HG03097 (cell line): Measurements from ENCODE around the gene TMUB2.
"Not testable (repeated sequence)": the region's sequence is repeated elsewhere in the genome, so short reads cannot be mapped to it uniquely, and the experiment has no call there.

Source experiments
- ATAC-seq: cut with Tn5 transposase; IDR thresholded peaks from one replicate; pipeline ENCODE4 v1.9.1; 2021; ENCODE audit not compliant: unreplicated experiment, low FRiP score

The TMUB2 gene

DNA sequence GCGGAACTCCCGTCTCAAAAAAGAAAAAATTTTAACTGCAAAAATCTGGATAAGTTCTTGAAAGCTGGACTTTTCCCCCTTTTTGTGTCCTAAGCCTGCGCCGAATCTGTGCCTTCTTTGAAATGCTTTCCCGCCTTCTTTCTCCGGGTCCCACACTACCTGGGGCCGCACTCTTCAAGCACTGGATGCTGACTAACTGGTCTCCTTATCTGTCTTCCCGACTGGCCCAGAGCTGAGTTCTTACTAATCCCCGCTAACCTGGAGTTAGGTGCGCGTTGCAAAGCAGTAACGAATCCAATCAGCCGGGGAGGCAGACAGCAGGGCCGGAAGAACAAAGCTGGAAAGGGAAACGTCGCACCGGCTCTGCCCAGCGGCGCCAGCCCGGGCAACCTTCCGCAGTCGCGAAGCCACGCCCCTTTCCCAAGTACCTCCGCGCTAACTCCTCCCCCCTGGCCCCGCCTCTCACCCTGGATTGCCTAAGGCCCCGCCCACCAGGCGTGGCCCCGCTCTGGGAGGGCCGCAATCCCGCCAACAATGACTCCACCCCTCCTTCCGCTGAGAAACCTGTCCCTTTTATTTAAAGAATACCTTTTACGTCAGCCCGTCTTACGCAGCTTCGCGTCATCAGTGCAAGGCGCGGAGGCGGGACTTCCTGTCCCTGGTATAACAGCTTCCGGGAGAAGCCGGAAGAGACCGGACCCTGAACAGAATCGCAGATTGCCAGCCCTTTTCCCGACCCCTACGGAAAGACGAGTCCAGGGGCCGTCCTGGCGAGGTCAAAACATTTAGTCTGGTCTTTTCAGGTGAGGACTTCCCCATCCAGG is at the start of gene TMUB2:
TSS of gene TMUB2 (plus strand) at position 666 of the 824 bp plus-strand sequence. CDS start 737 bp downstream, outside the sequence.
- ATAC-seq, result peak; percentile 92

DNA sequence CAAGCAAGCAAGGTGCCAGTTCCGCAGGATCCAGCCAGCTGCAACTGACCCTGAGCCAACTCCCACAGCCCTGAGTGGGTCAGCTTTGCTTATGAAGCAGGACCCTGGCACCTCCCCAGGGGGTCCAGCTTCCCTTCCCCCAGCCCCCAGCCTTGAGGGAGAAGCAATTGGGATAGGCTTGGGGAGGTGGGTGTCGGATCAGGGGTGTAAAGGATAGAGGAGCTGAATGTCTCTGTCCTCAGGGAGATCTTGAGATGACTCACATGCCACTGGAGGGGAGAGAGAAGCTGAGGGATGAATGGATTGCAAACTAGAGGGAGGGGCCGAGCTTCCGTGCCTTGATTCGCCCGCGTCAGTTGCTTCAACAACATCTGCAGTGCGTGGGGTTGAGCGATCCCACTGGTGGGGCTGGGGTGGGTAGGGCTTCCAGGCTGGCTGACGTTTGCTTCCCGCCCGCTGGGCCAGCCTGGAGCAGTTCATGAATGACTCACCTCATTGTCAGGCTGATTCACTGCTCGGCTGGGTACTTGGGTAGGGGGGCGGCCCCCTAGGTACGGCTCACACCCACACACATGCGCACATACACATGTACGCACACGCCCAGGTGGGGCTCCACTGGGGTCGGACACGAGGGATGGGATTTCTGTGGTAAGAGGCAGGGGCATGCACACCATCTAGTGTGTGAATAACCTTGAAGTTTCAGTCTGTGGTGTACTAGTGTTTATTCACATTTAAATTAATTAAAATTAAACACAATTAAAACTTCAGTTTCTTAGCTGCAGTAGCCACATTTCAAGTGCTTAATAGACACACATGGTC is 48.7 kb upstream of the TMUB2 start:
- no peak for ATAC-seq

DNA sequence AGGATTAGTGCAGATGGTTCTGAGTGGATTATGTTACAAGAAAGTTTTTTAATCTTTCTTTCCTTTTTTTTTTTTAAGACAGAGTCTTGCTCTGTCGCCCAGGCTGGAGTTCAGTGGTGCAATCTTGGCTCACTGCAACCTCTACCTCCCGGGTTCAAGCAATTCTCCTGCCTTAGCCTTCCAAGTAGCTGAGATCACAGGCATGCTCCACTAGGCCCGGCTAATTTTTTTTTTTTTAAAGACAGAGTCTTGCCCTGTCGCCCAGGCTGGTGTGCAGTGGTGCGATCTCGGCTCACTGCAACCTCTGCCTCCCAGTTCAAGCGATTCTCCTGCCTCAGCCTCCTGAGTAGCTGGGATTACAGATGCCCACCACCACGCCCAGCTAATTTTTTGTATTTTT is 42.9 kb upstream of the TMUB2 start:
- not testable (repeated sequence) for ATAC-seq

DNA sequence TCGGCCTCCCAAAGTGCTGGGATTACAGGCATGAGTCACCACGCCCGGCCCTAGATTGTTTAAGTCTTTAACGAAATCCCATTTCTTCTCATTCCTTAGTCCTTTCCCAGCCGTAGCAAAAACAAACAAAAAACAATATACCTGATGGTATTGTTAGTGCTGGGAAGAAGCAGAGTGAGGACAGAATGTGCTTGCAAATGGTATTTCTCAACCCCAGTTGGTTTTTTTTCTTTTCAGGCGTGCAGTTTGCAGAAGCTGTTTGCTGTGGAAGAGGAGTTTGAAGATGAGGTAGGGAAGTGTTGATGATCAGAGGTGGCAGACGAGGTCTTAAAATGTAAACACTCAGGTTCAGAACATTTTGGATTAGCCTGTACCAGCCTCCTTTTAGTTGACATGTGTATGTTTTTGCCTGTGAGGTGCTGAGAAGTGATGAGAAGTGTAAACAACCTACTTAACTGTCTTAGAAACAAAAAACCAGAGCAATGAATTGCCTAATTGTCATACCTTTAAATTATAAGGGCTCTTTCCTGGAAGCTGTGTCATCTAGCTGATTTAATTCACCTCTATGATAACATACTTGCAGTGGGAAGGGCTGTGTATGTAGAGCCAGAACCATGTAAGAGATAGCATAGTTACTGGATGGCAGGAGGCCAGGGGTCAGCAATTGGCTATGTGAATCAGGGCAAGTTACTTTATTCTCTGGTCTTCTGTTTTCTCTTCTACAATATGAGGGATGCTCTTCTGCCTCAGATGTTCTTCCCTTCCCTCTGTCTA is 41.6 kb upstream of the TMUB2 start:
- ATAC-seq, result no peak

DNA sequence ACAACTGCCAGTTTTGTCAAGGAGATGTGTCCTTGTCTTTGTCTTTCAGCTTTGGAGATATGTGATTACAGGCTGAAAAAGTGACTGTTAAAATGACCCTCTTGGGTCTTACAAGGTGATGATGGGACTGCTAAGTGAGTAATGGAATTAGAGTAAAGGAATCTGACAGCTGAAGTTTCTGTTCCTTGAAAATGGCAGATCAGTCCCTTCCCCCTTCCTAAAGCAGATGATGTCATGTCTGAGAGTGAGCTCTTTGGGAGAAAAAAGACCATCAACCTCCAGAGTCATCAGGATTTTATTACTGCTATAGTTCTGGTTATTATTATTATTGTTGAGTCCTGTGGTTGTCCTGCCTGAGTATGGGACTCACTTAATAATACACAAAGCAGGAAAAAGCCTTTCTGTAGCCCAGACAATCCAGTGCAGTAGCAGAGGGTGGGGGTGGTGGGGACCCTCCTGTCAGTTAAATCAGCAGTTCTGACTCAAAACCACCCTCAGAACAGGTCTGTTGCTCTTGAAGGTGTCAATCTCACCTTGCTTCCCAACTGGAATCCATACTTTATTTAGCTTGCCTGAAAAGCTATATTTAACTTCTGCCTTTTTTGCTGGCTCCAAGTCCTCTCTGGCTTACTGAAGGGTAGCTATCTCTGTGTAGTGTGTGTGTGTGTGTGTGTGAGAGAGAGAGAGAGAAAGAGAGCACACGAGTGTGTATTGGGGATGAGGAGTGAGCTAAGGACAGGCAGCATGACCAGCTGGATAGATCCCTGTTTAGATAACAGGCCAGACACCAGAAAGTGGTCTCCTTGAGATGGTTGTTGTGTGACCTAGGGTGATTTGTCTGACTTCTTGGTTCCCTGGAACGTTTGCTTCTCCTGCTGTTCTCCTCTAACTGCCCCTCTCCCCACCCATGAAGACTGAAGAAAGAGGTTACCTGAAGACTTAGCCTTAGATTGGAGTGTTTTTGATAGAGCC is 40.1 kb upstream of the TMUB2 start:
- ATAC-seq, result no peak

DNA sequence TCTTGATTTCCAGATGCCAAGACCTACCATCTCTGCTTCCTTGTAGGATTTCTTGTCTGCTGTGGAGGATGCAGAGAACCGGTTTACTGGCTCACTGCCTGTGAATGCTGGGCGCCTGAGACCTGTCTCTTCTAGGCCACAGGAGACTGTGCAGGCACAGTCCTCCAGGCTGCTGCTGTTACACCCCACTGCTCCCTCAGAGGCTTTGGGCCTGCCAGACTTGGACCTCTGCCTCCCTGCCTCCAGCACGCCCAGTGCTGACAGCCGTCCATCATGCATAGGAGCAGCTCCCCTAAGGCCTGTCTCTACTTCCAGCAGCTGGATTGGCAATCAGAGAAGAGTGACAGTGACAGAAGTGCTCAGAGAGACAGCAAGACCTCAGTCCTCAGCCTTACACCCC is 39.0 kb upstream of the TMUB2 start:
- no peak for ATAC-seq

DNA sequence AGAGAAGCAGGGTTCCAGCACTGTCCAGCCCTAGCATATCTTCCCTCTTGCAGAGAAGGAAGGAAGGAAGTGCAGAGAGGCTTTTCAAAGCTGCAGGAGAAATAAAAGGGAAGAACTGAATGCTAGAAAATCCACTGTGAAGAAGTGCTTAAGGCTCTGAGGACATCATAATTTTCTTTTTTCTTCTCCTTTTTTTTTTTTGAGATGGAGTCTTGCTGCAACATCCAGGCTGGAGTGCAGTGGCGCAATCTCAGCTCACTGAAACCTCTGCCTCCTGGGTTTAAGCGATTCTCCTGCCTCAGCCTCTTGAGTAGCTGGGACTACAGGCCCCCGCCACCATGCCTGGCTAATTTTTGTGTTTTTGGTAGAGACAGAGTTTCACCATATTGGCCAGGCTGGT is 37.7 kb upstream of the TMUB2 start:
- not testable (repeated sequence) for ATAC-seq

DNA sequence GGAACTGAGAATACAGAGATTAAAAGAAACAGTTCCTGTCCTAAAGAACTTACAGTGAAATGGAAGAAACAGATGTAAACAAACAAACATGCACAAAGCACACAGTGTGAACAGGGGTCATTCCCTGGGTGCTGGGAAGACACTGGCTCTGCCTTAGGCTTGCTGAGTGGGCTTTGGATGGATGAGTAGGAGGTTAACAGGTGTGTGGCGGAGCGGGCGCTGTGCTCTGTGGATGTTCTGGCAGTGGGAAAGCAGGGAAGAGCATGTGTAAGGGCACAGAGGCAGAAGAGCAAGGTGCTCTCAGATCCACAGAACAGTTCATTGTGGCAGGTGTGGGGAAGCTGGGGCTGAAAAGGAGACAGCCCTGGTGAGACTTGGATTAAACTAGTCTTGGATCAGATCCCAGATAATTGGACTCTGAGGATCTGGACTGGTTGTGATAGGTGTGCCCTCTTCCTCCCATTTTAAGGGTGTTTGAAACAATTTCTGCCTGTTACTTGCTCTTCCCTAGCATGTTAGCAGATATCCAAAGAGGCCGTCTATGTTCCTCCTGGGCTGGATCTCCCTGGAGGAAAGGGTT is 36.9 kb upstream of the TMUB2 start:
- no peak for ATAC-seq

DNA sequence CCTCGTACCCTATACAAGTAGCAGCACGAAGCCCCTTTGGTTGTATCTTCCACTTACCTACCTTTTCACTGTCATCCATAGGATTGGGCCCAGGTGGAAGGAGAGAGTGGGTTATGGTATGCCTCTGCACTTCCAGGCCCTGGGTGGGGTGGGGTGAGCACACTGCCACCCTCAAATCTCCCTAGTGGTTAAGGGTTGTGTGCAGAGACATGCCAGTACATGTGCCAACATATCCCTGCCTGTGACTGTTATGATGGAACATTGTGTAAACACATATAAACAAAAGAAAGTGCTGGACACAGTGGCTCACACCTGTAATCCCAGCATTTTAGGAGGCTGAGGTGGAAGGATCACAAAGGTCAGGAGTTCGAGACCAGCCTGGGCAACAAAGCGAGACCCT is 33.9 kb upstream of the TMUB2 start:
- no peak for ATAC-seq

DNA sequence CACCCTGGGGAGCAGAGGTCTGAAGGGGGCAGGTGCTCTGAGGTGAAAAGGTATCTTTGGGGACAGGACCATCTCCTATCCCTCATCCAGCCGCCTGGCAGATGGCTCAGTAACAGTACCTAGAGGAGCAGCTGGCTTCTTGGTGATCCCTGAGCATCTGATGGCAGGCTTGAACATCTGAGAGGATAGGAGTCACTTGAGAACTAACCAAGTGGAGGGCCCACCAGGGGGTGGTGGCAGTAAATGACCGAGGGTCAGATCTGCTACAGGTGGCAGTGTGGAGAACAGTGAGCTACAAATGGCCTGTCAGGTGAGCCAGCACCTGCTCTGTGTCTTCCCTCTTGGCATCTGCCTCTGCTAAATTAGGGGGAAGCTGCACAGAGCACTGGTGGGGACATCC is 31.3 kb upstream of the TMUB2 start:
- ATAC-seq, result no peak

DNA sequence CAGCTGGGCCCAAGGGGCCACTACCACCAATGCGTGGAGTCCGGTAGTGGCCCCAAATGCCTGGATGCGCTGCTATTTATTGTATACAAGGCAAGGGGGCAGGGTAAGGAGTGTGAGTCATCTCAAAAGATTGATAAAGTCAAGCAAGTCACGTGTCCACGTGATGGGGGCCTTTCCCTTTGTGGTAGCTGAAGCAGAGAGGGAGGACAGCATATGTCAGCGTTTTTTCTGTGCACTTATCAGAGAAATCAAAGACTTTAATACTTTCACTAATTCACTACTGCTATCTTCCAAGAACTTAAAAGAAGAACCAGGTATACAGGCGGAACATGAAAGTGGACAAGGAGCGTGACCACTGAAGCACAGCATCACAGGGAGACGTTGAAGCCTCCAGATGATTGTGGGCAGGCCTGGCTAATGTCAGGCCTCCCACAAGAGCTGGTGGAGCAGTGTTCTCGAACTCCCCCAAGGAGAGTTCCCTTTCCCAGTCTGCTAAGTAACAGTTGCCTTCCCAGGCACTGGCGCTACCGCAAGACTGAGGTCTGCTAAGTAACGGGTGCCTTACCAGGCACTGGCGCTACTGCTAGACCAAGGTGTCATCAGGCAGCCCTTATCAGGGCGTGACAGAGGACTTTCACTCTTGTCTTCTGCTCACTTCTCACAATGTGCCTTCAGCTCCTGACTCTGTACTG is 27.1 kb upstream of the TMUB2 start:
- no peak for ATAC-seq

DNA sequence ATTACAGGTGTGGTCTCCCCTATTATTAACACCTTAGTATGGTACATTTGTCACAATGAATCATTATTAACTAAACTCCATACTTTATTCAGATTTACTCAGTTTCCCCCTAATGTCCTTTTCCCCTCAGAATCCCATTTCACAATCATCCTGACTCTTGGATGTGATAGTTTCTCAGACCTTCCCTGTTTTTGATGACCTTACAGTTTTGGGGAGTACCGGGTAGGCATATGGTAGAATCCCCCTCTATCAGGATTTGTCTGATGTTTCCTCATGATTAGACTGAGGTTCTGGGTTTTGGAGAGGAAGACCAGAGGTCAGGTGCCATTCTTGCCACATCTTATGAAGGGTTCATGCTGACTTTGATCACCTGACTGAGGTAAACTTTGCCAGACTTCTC is 22.3 kb upstream of the TMUB2 start:
- no peak for ATAC-seq

DNA sequence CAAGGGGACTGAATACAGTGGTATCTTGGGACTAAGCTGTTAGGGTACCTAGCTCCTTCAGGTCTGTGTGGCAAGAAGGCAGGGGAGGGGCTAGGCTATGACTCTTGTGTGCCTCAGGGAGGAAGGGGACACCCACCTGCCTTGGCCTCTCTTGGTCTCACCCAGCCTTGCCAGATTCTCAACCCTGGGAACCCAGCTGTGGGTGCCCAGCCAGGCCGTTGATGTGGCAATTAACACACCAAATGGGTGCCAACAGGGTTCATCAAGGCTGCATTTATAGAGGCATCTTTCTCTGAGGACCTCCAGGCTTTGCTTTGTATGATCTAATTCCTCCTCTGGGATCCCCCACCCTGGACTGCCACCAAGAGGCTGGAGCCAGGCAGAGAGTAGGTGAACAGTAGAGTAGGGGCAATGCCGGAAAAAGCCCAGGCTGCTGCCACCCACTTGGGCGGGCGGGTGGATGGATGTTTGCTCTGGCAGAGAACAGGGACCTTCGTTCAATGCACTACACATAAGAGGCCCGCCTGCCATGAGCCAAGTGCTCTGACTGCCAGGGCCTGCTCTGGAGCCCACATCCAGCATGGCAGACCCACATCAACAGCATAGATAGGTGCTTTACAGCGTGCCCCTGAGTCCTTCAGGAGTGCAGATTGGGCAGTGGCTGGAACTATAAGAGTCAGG is 19.5 kb upstream of the TMUB2 start:
- ATAC-seq, result no peak

DNA sequence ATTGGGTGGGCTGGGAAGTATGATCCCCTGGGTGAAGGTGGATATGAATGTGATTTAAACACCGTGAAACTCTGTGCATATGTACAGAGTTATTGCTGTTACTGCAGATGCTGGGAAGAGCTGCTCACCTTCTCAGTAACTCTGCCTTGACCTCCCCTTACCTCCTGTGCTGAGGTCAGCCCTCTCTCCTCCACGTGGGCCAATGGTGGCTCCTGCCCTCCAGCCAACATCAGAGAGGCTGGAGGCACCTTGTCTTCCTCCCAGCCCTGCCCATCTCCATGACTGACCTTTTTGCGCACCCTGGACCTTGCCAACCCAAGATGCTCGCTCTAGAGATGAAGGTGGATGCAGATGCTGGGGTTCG is 16.7 kb upstream of the TMUB2 start:
- ATAC-seq, result no peak

DNA sequence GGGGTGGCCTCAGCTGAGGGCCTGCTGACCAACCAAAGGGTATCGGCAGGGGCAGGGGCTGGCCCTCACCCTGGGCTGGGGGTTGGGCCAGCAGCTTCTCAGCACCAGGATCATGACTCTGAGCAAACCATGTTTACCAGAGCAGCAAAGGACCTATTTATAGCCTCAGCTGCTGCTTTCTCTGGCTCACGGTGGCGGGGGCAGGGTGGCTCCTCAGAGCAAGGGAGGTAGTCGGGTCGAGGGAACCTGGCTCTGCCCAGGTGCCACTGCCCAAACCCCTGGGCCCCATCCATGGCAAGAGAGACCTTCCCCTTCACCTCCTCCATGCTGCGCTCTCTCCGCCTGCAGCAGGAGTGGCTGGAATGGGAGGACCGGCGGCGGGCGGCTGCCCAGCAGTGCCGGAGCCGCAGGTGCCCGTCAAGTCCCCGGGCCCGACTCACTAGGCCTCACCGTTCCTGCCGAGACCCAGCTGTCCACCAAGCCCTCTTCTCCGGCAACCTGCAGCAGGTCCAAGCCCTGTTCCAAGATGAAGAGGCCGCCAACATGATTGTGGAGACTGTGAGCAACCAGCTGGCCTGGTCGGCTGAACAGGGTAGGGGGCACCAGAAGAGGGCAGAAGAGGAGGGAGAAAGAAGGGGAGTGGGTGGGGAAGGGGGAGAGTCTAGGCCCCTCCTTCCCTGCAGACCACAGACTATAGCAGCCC is 16.1 kb upstream of the TMUB2 start, which contains the start of gene ASB16:
TSS of gene ASB16 (plus strand) at position 206 of the 703 bp plus-strand sequence. CDS start at position 292, 86 bp downstream.
- no peak for ATAC-seq

DNA sequence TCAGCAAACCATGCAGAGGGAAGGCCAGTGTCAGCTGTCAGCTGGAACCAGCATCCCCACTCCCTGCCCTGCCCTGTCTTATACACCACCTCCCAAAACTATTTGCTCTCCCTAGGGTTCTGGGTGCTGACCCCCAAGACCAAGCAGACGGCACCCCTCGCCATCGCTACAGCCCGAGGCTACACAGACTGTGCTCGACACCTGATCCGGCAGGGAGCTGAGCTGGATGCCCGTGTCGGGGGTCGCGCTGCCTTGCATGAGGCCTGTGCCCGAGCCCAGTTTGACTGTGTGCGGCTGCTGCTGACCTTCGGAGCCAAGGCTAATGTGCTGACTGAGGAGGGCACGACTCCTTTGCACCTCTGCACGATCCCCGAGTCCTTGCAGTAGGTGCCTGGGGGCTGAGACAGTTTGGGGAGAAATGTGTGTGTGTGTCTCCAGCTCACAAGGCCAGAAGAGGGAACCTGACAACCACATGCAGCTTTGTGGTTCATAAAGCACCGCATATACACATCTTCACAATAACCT is 14.8 kb upstream of the TMUB2 start:
- ATAC-seq, result no peak

DNA sequence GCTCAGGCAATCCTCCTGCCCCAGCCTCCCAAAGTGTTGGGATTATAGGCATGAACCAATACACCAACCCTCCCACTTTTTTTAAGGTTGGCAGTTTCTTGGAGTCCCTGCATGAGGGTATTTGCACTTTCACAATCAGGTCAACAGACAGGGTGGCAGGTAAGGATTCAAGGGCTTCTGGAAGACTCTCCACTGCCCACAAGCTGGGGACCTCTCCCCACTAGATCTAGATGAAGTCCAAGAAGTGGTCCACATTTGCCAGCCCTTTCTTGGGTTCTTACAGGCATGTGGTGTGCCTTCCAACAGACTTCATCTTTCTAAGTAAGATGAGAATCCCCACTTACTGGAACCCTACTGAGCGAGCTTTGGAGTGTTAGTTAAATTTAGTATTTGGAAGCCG is 12.3 kb upstream of the TMUB2 start:
- ATAC-seq, result no peak

DNA sequence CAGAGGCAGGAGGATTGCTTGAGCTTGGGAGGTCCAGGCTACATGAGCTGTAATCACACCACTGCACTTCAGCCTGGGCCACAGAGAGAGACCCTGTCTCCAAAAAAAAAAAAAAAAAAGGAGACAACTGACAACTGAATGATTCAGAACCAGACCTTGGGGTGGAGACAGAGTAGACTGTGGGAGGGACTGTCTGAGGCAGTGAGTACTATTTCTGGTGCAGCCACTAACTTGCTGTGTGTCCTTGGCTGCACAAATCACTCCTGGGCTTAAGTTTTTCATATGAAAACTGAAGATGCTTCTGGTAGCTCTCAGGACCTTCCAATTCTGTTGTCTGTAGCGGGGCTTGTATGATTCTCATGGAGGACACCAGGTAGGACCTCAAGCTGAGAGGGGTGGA is 10.5 kb upstream of the TMUB2 start:
- no peak for ATAC-seq
